Loucy (cell line): ENCODE results near the gene PFKL.

Experiments
- H2AFZ ChIP-seq: fragments of 200-600 bp; sonication (generic); 2 replicates; pipeline ENCODE4 v1.6.0; 2016; ENCODE audit warnings: antibody characterized with exemption, mild to moderate bottlenecking, low read length, moderate library complexity
- H3F3A ChIP-seq: fragments of 200-600 bp; 2 replicates; pipeline ENCODE4 v1.6.0; 2016; ENCODE audit warnings: antibody characterized with exemption, low read depth, mild to moderate bottlenecking
- H3K27me3 ChIP-seq: fragments of 200-600 bp; sonication (generic); 2 replicates; pipeline ENCODE4 v1.6.1; 2014; ENCODE audit warnings: low read length, mild to moderate bottlenecking; ENCODE audit not compliant: insufficient read depth, poor library complexity, severe bottlenecking
- H3K36me3 ChIP-seq: fragments of 200-600 bp; sonication (generic); 2 replicates; pipeline ENCODE4 v1.6.1; 2016; ENCODE audit warnings: low read length; ENCODE audit not compliant: insufficient read depth
- H3K4me1 ChIP-seq: fragments of 200-600 bp; sonication (generic); 2 replicates; pipeline ENCODE4 v1.5.1; 2014; ENCODE audit warnings: low read length, mild to moderate bottlenecking; ENCODE audit not compliant: insufficient read depth, poor library complexity, severe bottlenecking
- H3K4me2 ChIP-seq: fragments of 200-600 bp; sonication (generic); 2 replicates; pipeline ENCODE4 v1.6.0; 2014; ENCODE audit warnings: antibody characterized with exemption, low read length, low read depth, mild to moderate bottlenecking; ENCODE audit not compliant: poor library complexity, severe bottlenecking
- H3K4me3 ChIP-seq: fragments of 200-600 bp; sonication (generic); 2 replicates; pipeline ENCODE4 v1.5.1; 2014; ENCODE audit warnings: low read length, mild to moderate bottlenecking, mixed read lengths; ENCODE audit not compliant: poor library complexity, severe bottlenecking
- H3K79me2 ChIP-seq: fragments of 200-600 bp; sonication (generic); 2 replicates; pipeline ENCODE4 v1.6.1; 2014; ENCODE audit warnings: low read length; ENCODE audit not compliant: insufficient read depth
- H3K9ac ChIP-seq: fragments of 200-600 bp; sonication (generic); 2 replicates; pipeline ENCODE4 v1.6.0; 2014; ENCODE audit warnings: mild to moderate bottlenecking, low read depth, low read length, moderate library complexity; ENCODE audit not compliant: poor library complexity, severe bottlenecking
- H3K9me2 ChIP-seq: fragments of 200-600 bp; sonication (generic); replicated peaks from 2 replicates; pipeline ENCODE4 v1.6.1; 2016; ENCODE audit warnings: low read depth, low read length, mixed read lengths
- H3K9me3 ChIP-seq: fragments of 200-600 bp; sonication (generic); 2 replicates; pipeline ENCODE4 v1.6.1; 2014; ENCODE audit warnings: mild to moderate bottlenecking, antibody characterized with exemption, low read length, low read depth; ENCODE audit not compliant: insufficient read depth
- H4K20me1 ChIP-seq: fragments of 200-600 bp; sonication (generic); 2 replicates; pipeline ENCODE4 v1.6.0; 2014; ENCODE audit warnings: antibody characterized with exemption, low read length, mild to moderate bottlenecking; ENCODE audit not compliant: insufficient read depth, poor library complexity, severe bottlenecking
- CTCF ChIP-seq: fragments of 200-600 bp; sonication (generic); conservative IDR thresholded peaks from 2 replicates; pipeline ENCODE4 v1.5.1; 2014; ENCODE audit warnings: mild to moderate bottlenecking, antibody characterized with exemption, low read length
- EZH2phosphoT487 ChIP-seq: fragments of 200-600 bp; IDR thresholded peaks from 2 replicates; pipeline ENCODE4 v1.6.1; 2018; ENCODE audit warnings: antibody characterized with exemption, mild to moderate bottlenecking, moderate library complexity, borderline replicate concordance

The PFKL gene

GRCh38 chr21:44322621-44323325 is 22.9 kb downstream of the PFKL start:
- Histone ChIP-seq H2AFZ (no peak overlapping the region), H3K27me3 (no peaks in the 10 kb centered on the region), H3K79me2 (no peaks in the 10 kb centered on the region), H3K9me2 (no peaks in the 10 kb centered on the region), H3K9me3 (no peaks in the 10 kb centered on the region), H3K4me3 (no peak overlapping the region), H3K36me3 (peaks cover 41% of the 10 kb centered on the region; the same call in 1 of the 2 replicates), H4K20me1 (no peaks in the 10 kb centered on the region), H3K4me2 (no peak overlapping the region), H3F3A (no peaks in the 10 kb centered on the region), H3K4me1 (no peaks in the 10 kb centered on the region), H3K9ac (no peak overlapping the region)
- TF ChIP-seq EZH2phosphoT487 (no peak), CTCF (no peak)

- H3K4me2 ChIP-seq: no peak overlapping the region
- H3K27me3 ChIP-seq: no peaks in the 10 kb centered on the region
- H3K4me1 ChIP-seq: no peaks in the 10 kb centered on the region
- H2AFZ ChIP-seq: no peak overlapping the region
- TF ChIP-seq CTCF (no peak), EZH2phosphoT487 (no peak)
- H3F3A ChIP-seq: no peaks in the 10 kb centered on the region
- no peaks in the 10 kb centered on the region for H4K20me1 ChIP-seq
- no peaks in the 10 kb centered on the region for H3K79me2 ChIP-seq
- H3K9me3 ChIP-seq: no peaks in the 10 kb centered on the region
- H3K36me3 ChIP-seq: peaks cover 33% of the 10 kb centered on the region; the same call in 1 of the 2 replicates
- no peak overlapping the region for H3K9ac ChIP-seq
- H3K9me2 ChIP-seq: no peaks in the 10 kb centered on the region
- H3K4me3 ChIP-seq: no peak overlapping the region
These were observed 23.7 kb downstream of the PFKL start for GRCh38 chr21:44323591-44323990.

GRCh38 chr21:44324106-44324853 is 24.4 kb downstream of the PFKL start:
- TF ChIP-seq CTCF (no peak), EZH2phosphoT487 (no peak)
- H2AFZ ChIP-seq: no peak overlapping the region
- H3K9me2 ChIP-seq: no peaks in the 10 kb centered on the region
- H3K9me3 ChIP-seq: no peaks in the 10 kb centered on the region
- H3K27me3 ChIP-seq: no peaks in the 10 kb centered on the region
- no peaks in the 10 kb centered on the region for H3K79me2 ChIP-seq
- no peak overlapping the region for H3K4me3 ChIP-seq
- no peaks in the 10 kb centered on the region for H4K20me1 ChIP-seq
- H3K4me1 ChIP-seq: no peaks in the 10 kb centered on the region
- no peak overlapping the region for H3K9ac ChIP-seq
- no peak overlapping the region for H3K4me2 ChIP-seq
- no peaks in the 10 kb centered on the region for H3F3A ChIP-seq
- H3K36me3 ChIP-seq: peaks cover 33% of the 10 kb centered on the region; the same call in 1 of the 2 replicates
